ENCODE measurements around the gene C15orf39.
A peak's percentile ranks its signal among the peaks of the same experiment; 100 is the strongest.

Gene C15orf39

GRCh38 chr15:75198560-75199356, 2.9 kb upstream of the C15orf39 start:
- peak; percentile 94 for FAIRE-seq

- no peak for FAIRE-seq
Measured at GRCh38 chr15:75199357-75199940, 2.2 kb upstream of the C15orf39 start.

- no peak for FAIRE-seq
Measured at GRCh38 chr15:75200391-75200764, 1.3 kb upstream of the C15orf39 start.

- FAIRE-seq = no peak
Measured at GRCh38 chr15:75200765-75201615, 692 bp upstream of the C15orf39 start.

- no peak for FAIRE-seq
Measured at GRCh38 chr15:75202251-75203016, 752 bp downstream of the C15orf39 start.

GRCh38 chr15:75203017-75203907, 1.6 kb downstream of the C15orf39 start:
- FAIRE-seq = no peak

- no peak for FAIRE-seq
Measured at GRCh38 chr15:75203908-75204263, 2.2 kb downstream of the C15orf39 start.

GRCh38 chr15:75204340-75205063, 2.8 kb downstream of the C15orf39 start:
- FAIRE-seq = peak; percentile 23

- FAIRE-seq = no peak
Measured at GRCh38 chr15:75205064-75205395, 3.3 kb downstream of the C15orf39 start.

GRCh38 chr15:75206006-75206405, 4.3 kb downstream of the C15orf39 start:
- no peak for FAIRE-seq

GRCh38 chr15:75206803-75207617, 5.3 kb downstream of the C15orf39 start:
- FAIRE-seq = no peak

- FAIRE-seq = no peak
Measured at GRCh38 chr15:75207618-75208500, 6.2 kb downstream of the C15orf39 start.

GRCh38 chr15:75208501-75209288, 7.0 kb downstream of the C15orf39 start:
- FAIRE-seq = no peak

GRCh38 chr15:75209289-75209676, 7.6 kb downstream of the C15orf39 start:
- FAIRE-seq = no peak

GRCh38 chr15:75210811-75211230, 9.1 kb downstream of the C15orf39 start:
- FAIRE-seq = no peak

- no peak for FAIRE-seq
Measured at GRCh38 chr15:75211436-75212199, 9.9 kb downstream of the C15orf39 start.

- FAIRE-seq = no peak
Measured at GRCh38 chr15:75212200-75212858, 10.6 kb downstream of the C15orf39 start.
